ENCODE data around the gene NPBWR2. TPM values are rescaled to one million over a fixed set of nuclear protein-coding genes. Genes with fewer than 3 reads are reported as not detected.

NPBWR2 gene
- polyA plus RNA-seq, 1 of the 3 experiments (the other 2 are of a cell fraction): not detected

DNA sequence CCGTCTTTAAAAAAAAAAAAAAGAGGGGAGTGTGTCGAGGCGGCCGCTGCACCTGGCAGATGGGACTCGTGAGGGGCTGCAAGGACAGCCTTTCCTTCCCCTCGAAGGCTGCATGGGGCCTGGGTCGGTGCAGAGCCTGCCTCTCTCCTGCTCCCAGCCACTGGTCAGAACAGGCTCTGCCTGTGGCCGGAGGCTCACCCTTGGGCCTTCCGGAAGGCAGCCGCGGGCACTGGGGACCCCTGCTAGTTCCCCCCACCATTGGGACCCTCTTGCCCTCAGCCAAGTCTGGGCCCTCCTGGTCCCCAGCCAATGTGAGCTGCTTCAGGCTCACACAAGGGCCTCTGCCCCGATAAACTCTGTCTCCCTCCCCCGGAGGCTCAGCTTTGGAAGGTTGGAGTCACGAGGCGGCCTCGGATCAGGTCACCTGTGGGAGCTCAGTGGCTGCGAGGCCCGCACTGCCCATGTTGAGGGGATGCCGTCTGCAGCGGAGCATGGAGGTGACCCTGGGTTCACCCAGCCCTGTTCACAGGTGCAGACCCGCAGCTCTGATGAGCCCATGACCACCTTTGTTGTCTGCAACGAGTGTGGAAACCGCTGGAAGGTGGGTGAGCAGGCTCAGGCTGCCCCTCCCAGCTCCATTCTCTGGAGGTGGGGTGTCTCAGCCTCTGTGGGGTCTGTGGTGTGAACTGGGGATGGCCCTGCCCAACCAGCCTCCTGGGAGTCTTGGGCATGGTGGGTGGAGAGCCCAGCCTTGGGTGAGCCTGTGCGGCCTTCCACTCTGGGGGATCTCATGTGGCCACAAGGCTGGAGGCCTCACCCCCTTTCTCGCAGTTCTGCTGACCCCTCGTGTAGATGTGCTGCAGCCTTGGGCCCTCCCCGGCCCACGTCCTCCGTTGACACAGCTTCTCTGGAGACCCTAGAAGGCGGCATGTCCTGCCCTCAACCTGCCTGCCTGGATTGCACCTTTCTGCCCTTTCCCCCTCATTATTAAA, 35.7 kb downstream of the NPBWR2 start:
- Histone ChIP-seq H4K20me1 (ENCODE audit: insufficient read depth) (no peaks in the 10 kb centered on the region), H3K4me3 (ENCODE audit: low read depth in 2 of 2, low read length in 1 of 2) (no peak overlapping the region), H3K27me3 (ENCODE audit: insufficient read depth) (no peaks in the 10 kb centered on the region), H3K9ac (no peak overlapping the region), H3K9me3 (no peaks in the 10 kb centered on the region), H2AFZ (ENCODE audit: low read depth) (no peak overlapping the region), H3K9me2 (no peaks in the 10 kb centered on the region), H3K4me2 (no peak overlapping the region), H3K36me3 (replicated peaks in 1 of 2; ENCODE audit: control insufficient read depth in 1 of 2, insufficient read depth in 2 of 2, low read length in 1 of 2) (peaks cover 0 to 17% of the 10 kb centered on the region in 2 experiments), H3K27ac (ENCODE audit: low read depth in 2 of 2, low read length in 1 of 2) (no peak overlapping the region), H3K79me2 (ENCODE audit: insufficient read depth) (no peaks in the 10 kb centered on the region), H3K4me1 (ENCODE audit: control insufficient read depth in 1 of 2, insufficient read depth in 2 of 2, low read depth in 1 of 2, low read length in 1 of 2) (peaks cover 0 to 4% of the 10 kb centered on the region in 2 experiments; a peak in 1 of 4 replicates), H3F3A (replicated peaks; ENCODE audit: insufficient read depth) (no peaks in the 10 kb centered on the region)
- CTCF ChIA-PET: interaction anchor here (0.8 to 2.9 kb wide), 4 partner anchors 8 to 49 kb away, joined by 4 to 13 read pairs (median 7); partner anchors contain the start of genes OPRL1, RGS19 and TCEA2
- TF ChIP-seq USF2 (IDR thresholded peaks at IDR 0.05; ENCODE audit: borderline replicate concordance, low read depth, low read length): no peak
- TF ChIP-seq FOXM1 (IDR thresholded peaks at IDR 0.05; ENCODE audit: low read depth): no peak
- no peak for TF ChIP-seq ELF1 (IDR thresholded peaks at IDR 0.05)
- TF ChIP-seq EP300 (IDR thresholded peaks at IDR 0.05; ENCODE audit: borderline replicate concordance in 1 of 2, low read depth in 1 of 2, low read length in 1 of 2): no peak
- TF ChIP-seq FOXJ3 (CRISPR knock-in tag; IDR thresholded peaks at IDR 0.05): no peak
- TF ChIP-seq, protein P1, sequence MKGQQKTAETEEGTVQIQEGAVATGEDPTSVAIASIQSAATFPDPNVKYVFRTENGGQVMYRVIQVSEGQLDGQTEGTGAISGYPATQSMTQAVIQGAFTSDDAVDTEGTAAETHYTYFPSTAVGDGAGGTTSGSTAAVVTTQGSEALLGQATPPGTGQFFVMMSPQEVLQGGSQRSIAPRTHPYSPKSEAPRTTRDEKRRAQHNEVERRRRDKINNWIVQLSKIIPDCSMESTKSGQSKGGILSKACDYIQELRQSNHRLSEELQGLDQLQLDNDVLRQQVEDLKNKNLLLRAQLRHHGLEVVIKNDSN (IDR thresholded peaks at IDR 0.05; ENCODE audit: borderline replicate concordance, low read depth): no peak
- no peak for TF ChIP-seq IRF3 (IDR thresholded peaks at IDR 0.05; ENCODE audit: low read depth, low read length)
- no peak for TF ChIP-seq NRF1 (IDR thresholded peaks at IDR 0.05; ENCODE audit: low read depth, low read length)
- no peak for TF ChIP-seq GATA2 (CRISPR knock-in tag; IDR thresholded peaks at IDR 0.05)
- TF ChIP-seq POLR2AphosphoS5 (IDR thresholded peaks at IDR 0.05; ENCODE audit: low read depth, low read length): no peak
- POLR2A ChIA-PET: no interaction called here
- 92% methylated on average over 15 of the region's 30 CpGs for WGBS (ENCODE audit: low lambda C conversion rate)
- no peak for DNase-seq

DNA sequence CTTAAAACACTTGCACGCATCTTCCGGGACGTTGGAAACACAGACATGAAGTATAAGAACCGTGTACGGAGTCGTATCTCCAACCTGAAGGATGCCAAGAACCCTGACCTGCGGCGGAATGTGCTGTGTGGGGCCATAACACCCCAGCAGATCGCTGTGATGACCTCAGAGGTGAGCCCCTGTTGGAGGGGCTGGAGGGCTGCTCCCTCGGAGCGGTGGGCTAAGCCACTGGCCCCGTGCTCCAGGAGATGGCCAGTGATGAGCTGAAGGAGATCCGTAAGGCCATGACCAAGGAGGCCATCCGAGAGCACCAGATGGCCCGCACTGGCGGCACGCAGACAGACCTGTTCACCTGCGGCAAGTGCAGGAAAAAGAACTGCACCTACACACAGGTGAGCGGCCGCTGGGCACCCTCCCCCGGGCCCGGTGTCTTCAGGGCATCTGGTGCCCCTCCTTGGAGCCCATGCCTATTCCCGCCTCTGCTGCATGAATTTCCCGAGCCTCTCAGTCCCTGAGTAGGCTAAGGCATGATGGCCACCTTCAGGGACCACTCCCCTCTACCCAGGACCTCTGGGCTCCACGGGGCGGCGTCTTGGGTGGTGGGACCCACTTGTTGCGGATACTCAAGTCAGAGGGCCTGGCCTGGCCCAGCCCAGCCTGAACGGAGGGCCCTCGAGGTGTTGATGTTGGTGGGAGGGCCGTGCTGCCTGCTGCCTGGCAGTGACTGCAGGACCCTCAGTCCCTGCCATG, 36.9 kb downstream of the NPBWR2 start:
- Histone ChIP-seq H3K79me2 (ENCODE audit: insufficient read depth) (no peaks in the 10 kb centered on the region), H3K4me1 (ENCODE audit: control insufficient read depth in 1 of 2, insufficient read depth in 2 of 2, low read depth in 1 of 2, low read length in 1 of 2) (peaks cover 0 to 4% of the 10 kb centered on the region in 2 experiments; a peak in 1 of 4 replicates), H3K9ac (no peak overlapping the region), H3K27me3 (ENCODE audit: insufficient read depth) (no peaks in the 10 kb centered on the region), H3F3A (replicated peaks; ENCODE audit: insufficient read depth) (no peaks in the 10 kb centered on the region), H3K4me2 (no peak overlapping the region), H3K27ac (ENCODE audit: low read depth in 2 of 2, low read length in 1 of 2) (no peak overlapping the region), H3K4me3 (ENCODE audit: low read depth in 2 of 2, low read length in 1 of 2) (no peak overlapping the region; a peak in 1 of 4 replicates), H2AFZ (ENCODE audit: low read depth) (no peak overlapping the region), H3K36me3 (replicated peaks in 1 of 2; ENCODE audit: control insufficient read depth in 1 of 2, insufficient read depth in 2 of 2, low read length in 1 of 2) (peaks cover 0 to 17% of the 10 kb centered on the region in 2 experiments), H3K9me2 (no peaks in the 10 kb centered on the region), H3K9me3 (no peaks in the 10 kb centered on the region), H4K20me1 (ENCODE audit: insufficient read depth) (no peaks in the 10 kb centered on the region)
- ChIA-PET POLR2A (no interaction called here), CTCF (interaction anchor here (0.6 to 2.9 kb wide), 16 partner anchors 9 to 195 kb away, joined by 3 to 21 read pairs (median 5); partner anchors contain the start of genes DNAJC5, LKAAEAR1, OPRL1 and RGS19)
- 95% methylated on average over 15 of the region's 31 CpGs for WGBS (ENCODE audit: low lambda C conversion rate)
- no peak for DNase-seq
- no peak for TF ChIP-seq IRF3 (IDR thresholded peaks at IDR 0.05; ENCODE audit: low read depth, low read length)
- no peak for TF ChIP-seq SIN3A (IDR thresholded peaks at IDR 0.05; ENCODE audit: borderline replicate concordance, low read depth, low read length)
- no peak for TF ChIP-seq EZH2phosphoT487 (IDR thresholded peaks at IDR 0.05; ENCODE audit: borderline replicate concordance, low read depth)
- TF ChIP-seq ELF1 (IDR thresholded peaks at IDR 0.05): no peak
- TF ChIP-seq, protein P1 (IDR thresholded peaks at IDR 0.05; ENCODE audit: borderline replicate concordance, low read depth): no peak
- TF ChIP-seq GATA2 (CRISPR knock-in tag; IDR thresholded peaks at IDR 0.05): no peak
- no peak for TF ChIP-seq TAF1 (IDR thresholded peaks at IDR 0.05; ENCODE audit: borderline replicate concordance, low read depth, low read length)
- TF ChIP-seq USF2 (IDR thresholded peaks at IDR 0.05; ENCODE audit: borderline replicate concordance, low read depth, low read length): no peak
- no peak for TF ChIP-seq NRF1 (IDR thresholded peaks at IDR 0.05; ENCODE audit: low read depth, low read length)
- TF ChIP-seq JUND (IDR thresholded peaks at IDR 0.05): no peak
- no peak for TF ChIP-seq TCF12 (IDR thresholded peaks at IDR 0.05)
- no peak for TF ChIP-seq FOXJ3 (CRISPR knock-in tag; IDR thresholded peaks at IDR 0.05)
- TF ChIP-seq GABPA (IDR thresholded peaks at IDR 0.05; ENCODE audit: low read depth): no peak
- TF ChIP-seq FOXM1 (IDR thresholded peaks at IDR 0.05; ENCODE audit: low read depth): no peak

Measured in SK-N-SH (cell line).